ENCODE data around the gene ARPC4.

Gene ARPC4

DNA sequence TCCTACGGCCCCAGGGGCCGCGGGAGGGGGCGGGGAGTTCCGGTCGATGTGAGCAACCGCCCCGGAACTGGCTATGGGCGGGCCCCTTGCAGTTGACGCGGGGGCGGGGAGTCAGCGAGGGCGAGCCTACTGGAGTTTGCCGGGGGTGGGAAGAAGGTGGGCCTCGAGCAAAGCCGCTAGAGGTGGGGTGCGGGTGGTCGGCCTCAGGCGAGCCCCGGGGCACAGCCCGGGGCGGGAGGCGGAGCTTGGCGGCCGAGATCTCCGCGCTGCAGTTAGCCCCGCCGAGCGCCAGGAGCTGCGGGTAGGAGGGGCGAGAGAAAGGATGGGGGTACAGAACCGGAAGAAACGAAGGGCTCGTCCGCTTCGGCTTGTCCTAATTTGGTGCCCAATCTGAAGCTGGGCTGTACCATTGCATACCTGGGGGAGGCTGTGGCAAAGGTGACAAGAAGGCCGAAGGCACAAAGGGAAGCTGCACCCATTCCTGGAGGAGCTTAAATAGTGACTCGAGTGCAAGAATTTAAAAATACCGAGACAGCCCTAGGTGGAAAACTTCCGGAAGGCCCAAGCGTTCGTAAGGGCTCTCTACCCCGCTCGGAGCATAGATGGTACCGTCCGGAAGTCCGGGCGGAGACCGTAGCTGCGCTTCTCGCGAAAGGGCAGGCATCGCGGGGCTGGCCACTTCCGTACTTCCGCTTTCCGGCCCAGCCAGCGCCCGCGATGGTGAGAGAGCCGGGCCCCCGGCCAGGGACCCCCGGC, at the start of gene ARPC4, which contains the start of gene TADA3:
ARPC4 (plus strand) TSS at position 678 of the 756 bp plus-strand sequence; CDS start at position 718, 40 bp downstream.
TADA3 (minus strand) TSS at position 69 of the 756 bp plus-strand sequence. CDS start 1,007 bp downstream, outside the sequence.
- H3K9ac ChIP-seq = peak within 1 kb of the TSS; percentile 91 to 100 (median 97)
- H3K4me3 ChIP-seq = peak within 1 kb of the TSS; percentile 76 to 96 (median 86)
- no peak for TF ChIP-seq Cebpa-rat (IDR thresholded peaks at IDR 0.05)
- peaks cover 38 to 42% (median 42%) of the 10 kb centered on the region in 11 experiments for H4K20me1 ChIP-seq
- peaks cover 38 to 68% (median 48%) of the 10 kb centered on the region in 11 experiments for H3K36me3 ChIP-seq
- peaks cover 34 to 58% (median 40%) of the 10 kb centered on the region in 10 experiments for H3K4me1 ChIP-seq
- H3K27me3 ChIP-seq = no peaks in the 10 kb centered on the region
- no peaks in the 10 kb centered on the region for H3K9me3 ChIP-seq (replicated peaks in 1 of 11)
- peak within 1 kb of the TSS; percentile 93 to 99 (median 97) for H3K27ac ChIP-seq
- H3K4me2 ChIP-seq = peak within 1 kb of the TSS; percentile 89 to 98 (median 95)

- Histone ChIP-seq H3K4me1 (peaks cover 31 to 46% (median 40%) of the 10 kb centered on the region in 10 experiments), H3K4me3 (no peak overlapping the region), H3K9me3 (replicated peaks in 1 of 11) (no peaks in the 10 kb centered on the region), H3K9ac (no peak overlapping the region), H3K36me3 (peaks cover 100% of the 10 kb centered on the region in 11 experiments), H3K4me2 (no peak overlapping the region), H4K20me1 (peaks cover 24 to 100% (median 96%) of the 10 kb centered on the region in 11 experiments; a peak in 21 of 22 replicates), H3K27me3 (no peaks in the 10 kb centered on the region), H3K27ac (no peak overlapping the region)
- TF ChIP-seq Cebpa-rat (IDR thresholded peaks at IDR 0.05) = no peak
Measured at GRCh38 chr3:9743548-9743947, 49.3 kb upstream of the ARPC4 start.

GRCh38 chr3:9744162-9744561, 48.7 kb upstream of the ARPC4 start:
- Histone ChIP-seq H4K20me1 (peaks cover 18 to 100% (median 95%) of the 10 kb centered on the region in 11 experiments; a peak in 21 of 22 replicates), H3K27ac (no peak overlapping the region), H3K4me2 (no peak overlapping the region), H3K4me3 (no peak overlapping the region), H3K9ac (no peak overlapping the region), H3K27me3 (no peaks in the 10 kb centered on the region), H3K4me1 (peaks cover 37 to 52% (median 46%) of the 10 kb centered on the region in 10 experiments), H3K9me3 (replicated peaks in 1 of 11) (no peaks in the 10 kb centered on the region), H3K36me3 (peaks cover 96 to 100% (median 99%) of the 10 kb centered on the region in 11 experiments)
- no peak for TF ChIP-seq Cebpa-rat (IDR thresholded peaks at IDR 0.05)

GRCh38 chr3:9745521-9745920, 47.4 kb upstream of the ARPC4 start:
- Histone ChIP-seq H3K4me2 (peak overlapping the region; percentile 30 to 99 (median 57); a peak in 18 of 22 replicates), H4K20me1 (peaks cover 5 to 90% (median 82%) of the 10 kb centered on the region in 11 experiments; a peak in 21 of 22 replicates), H3K27me3 (no peaks in the 10 kb centered on the region), H3K4me1 (peaks cover 45 to 59% (median 53%) of the 10 kb centered on the region in 10 experiments), H3K9ac (peak overlapping the region in 4 of 11 experiments; percentile 11 to 55 (median 40); a peak in 5 of 22 replicates), H3K27ac (no peak overlapping the region), H3K9me3 (replicated peaks in 1 of 11) (no peaks in the 10 kb centered on the region), H3K36me3 (peaks cover 82 to 87% (median 85%) of the 10 kb centered on the region in 11 experiments), H3K4me3 (no peak overlapping the region)
- no peak for TF ChIP-seq Cebpa-rat (IDR thresholded peaks at IDR 0.05)

DNA sequence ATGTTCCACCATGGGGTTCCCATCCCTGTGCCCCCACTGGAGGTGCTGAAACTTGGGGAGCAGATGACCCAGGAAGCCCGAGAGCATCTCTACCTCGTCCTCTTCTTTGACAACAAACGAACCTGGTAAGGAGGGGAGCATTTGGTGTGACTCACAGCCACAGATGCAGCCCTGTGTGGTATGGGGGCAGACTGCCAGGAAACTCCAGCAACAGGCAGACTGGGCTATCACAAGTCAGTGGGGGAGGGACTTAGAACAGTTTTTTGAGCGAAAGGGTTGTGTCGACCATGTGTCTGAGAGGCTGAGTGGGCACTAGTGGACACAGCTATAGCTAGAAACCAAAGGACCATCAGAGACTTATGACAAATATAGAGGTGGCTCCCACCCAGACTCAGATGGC, 46.6 kb upstream of the ARPC4 start:
- Histone ChIP-seq H3K4me2 (peak overlapping the region; percentile 30 to 99 (median 57); a peak in 21 of 22 replicates), H3K36me3 (peaks cover 74 to 81% (median 77%) of the 10 kb centered on the region in 11 experiments)

GRCh38 chr3:9747267-9747666, 45.6 kb upstream of the ARPC4 start:
- Histone ChIP-seq H3K36me3 (peaks cover 64 to 80% (median 76%) of the 10 kb centered on the region in 11 experiments), H3K27me3 (no peaks in the 10 kb centered on the region), H3K9me3 (replicated peaks in 1 of 11) (no peaks in the 10 kb centered on the region), H3K4me1 (peaks cover 62 to 77% (median 70%) of the 10 kb centered on the region in 10 experiments), H3K27ac (peak overlapping the region in 2 of 11 experiments; percentile 9 to 41; a peak in 3 of 22 replicates), H3K4me2 (peak overlapping the region in 10 of 11 experiments; percentile 13 to 99 (median 60); a peak in 16 of 22 replicates), H4K20me1 (peaks cover 0 to 72% (median 64%) of the 10 kb centered on the region in 11 experiments; a peak in 20 of 22 replicates), H3K9ac (peak overlapping the region in 5 of 11 experiments; percentile 7 to 55 (median 30); a peak in 3 of 22 replicates), H3K4me3 (no peak overlapping the region)
- TF ChIP-seq Cebpa-rat (IDR thresholded peaks at IDR 0.05) = no peak

More for the DNA sequence above, 46.6 kb upstream of the ARPC4 start:
- H4K20me1 ChIP-seq = peaks cover 0 to 82% (median 74%) of the 10 kb centered on the region in 11 experiments; a peak in 20 of 22 replicates
- no peak overlapping the region for H3K4me3 ChIP-seq
- TF ChIP-seq Cebpa-rat (IDR thresholded peaks at IDR 0.05) = no peak
- H3K27ac ChIP-seq = peak overlapping the region in 2 of 11 experiments; percentile 9 to 22; a peak in 3 of 22 replicates
- peak overlapping the region in 7 of 11 experiments; percentile 7 to 55 (median 24); a peak in 7 of 22 replicates for H3K9ac ChIP-seq
- H3K4me1 ChIP-seq = peaks cover 53 to 68% (median 61%) of the 10 kb centered on the region in 10 experiments
- no peaks in the 10 kb centered on the region for H3K9me3 ChIP-seq (replicated peaks in 1 of 11)
- H3K27me3 ChIP-seq = no peaks in the 10 kb centered on the region

GRCh38 chr3:9748031-9748430, 44.9 kb upstream of the ARPC4 start:
- Histone ChIP-seq H3K4me2 (peak overlapping the region in 10 of 11 experiments; percentile 91 to 100 (median 98); a peak in 12 of 22 replicates), H4K20me1 (peaks cover 0 to 65% (median 57%) of the 10 kb centered on the region in 11 experiments; a peak in 19 of 22 replicates), H3K36me3 (peaks cover 57 to 80% (median 74%) of the 10 kb centered on the region in 11 experiments), H3K4me1 (peaks cover 67 to 81% (median 75%) of the 10 kb centered on the region in 10 experiments), H3K9ac (no peak overlapping the region), H3K27ac (no peak overlapping the region), H3K4me3 (no peak overlapping the region), H3K9me3 (replicated peaks in 1 of 11) (no peaks in the 10 kb centered on the region), H3K27me3 (no peaks in the 10 kb centered on the region)
- TF ChIP-seq Cebpa-rat (IDR thresholded peaks at IDR 0.05) = no peak

- peaks cover 44 to 67% (median 62%) of the 10 kb centered on the region in 11 experiments for H3K36me3 ChIP-seq
- H3K4me1 ChIP-seq = peaks cover 71 to 86% (median 78%) of the 10 kb centered on the region in 10 experiments
- no peaks in the 10 kb centered on the region for H3K27me3 ChIP-seq
- TF ChIP-seq Cebpa-rat (IDR thresholded peaks at IDR 0.05) = no peak
- no peaks in the 10 kb centered on the region for H3K9me3 ChIP-seq (replicated peaks in 1 of 11)
- peak overlapping the region; percentile 60 to 82 (median 76) for H3K27ac ChIP-seq
- H3K4me2 ChIP-seq = peak overlapping the region; percentile 91 to 100 (median 97)
- peak overlapping the region; percentile 66 to 82 (median 77) for H3K9ac ChIP-seq
- peak overlapping the region; percentile 59 to 77 (median 64) for H3K4me3 ChIP-seq
- peaks cover 0 to 52% (median 44%) of the 10 kb centered on the region in 11 experiments; a peak in 18 of 22 replicates for H4K20me1 ChIP-seq
Measured at GRCh38 chr3:9749296-9749644, 43.6 kb upstream of the ARPC4 start.

Measured in BLaER1 treated with 17β-estradiol and CSF1 and Interleukin-3, amounts not matched to agents 10 nM and 100 nM (cell line).